OCI-LY7 (cell line): ENCODE results near the gene EIF2AK3.

ENCODE experiments used
- CTCF ChIP-seq: fragments of 200-600 bp; sonication (generic); conservative IDR thresholded peaks from 2 replicates; pipeline ENCODE4 v1.5.1; 2014; ENCODE audit warnings: mild to moderate bottlenecking, antibody characterized with exemption, low read length, moderate library complexity, mixed read lengths
- EZH2phosphoT487 ChIP-seq: fragments of 200-600 bp; sonication (generic); IDR thresholded peaks from 2 replicates; pipeline ENCODE4 v1.6.1; 2018; ENCODE audit warnings: low read depth, borderline replicate concordance, mild to moderate bottlenecking, mixed run types, antibody characterized with exemption, low read length, moderate library complexity, mixed read lengths

- TF ChIP-seq CTCF (no peak), EZH2phosphoT487 (no peak)
Measured at GRCh38 chr2:88575630-88576029, 51.6 kb downstream of the EIF2AK3 start.
